ENCODE measurements around the gene GPHN. TPM values are rescaled to one million over a fixed set of nuclear protein-coding genes. Genes with fewer than 3 reads are reported as not detected.

GPHN gene
- polyA plus RNA-seq, 1 donor (not counting 4 experiments of a cell fraction or from before 2014, with no cell fraction given): 17.6 TPM

DNA sequence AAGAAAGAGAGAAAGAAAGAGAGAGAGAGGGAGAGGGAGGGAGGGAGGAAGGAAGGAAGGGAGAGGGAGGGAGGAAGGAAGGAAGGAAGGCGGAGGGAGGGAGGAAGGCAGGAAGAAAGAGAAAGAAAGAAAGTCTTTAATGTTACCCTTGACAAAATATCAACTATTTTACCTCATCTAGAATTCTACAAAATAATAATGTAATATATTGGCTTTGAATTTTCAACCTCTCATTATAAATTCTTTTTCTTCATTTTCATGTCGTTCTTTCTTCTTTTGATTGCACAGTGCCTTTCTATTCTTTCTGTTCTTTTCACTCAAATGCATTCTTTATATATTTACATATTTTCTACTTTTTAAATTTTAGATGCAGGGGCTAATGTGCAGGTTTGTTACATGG, 621.8 kb downstream of the GPHN start:
- Histone ChIP-seq H4K20me1 (ENCODE audit: control insufficient read depth, extremely low read depth, insufficient read depth, low read length) (no peaks in the 10 kb centered on the region), H3K36me3 (ENCODE audit: control insufficient read depth in 2 of 2, extremely low read depth in 1 of 2, insufficient read depth in 2 of 2, low read length in 2 of 2) (no peaks in the 10 kb centered on the region), H3K4me2 (ENCODE audit: control insufficient read depth, extremely low read depth, insufficient read depth, low read depth, low read length) (no peak overlapping the region), H3K27ac (ENCODE audit: control insufficient read depth, insufficient read depth, low read length) (no peak overlapping the region), H3K27me3 (ENCODE audit: control insufficient read depth, extremely low read depth, insufficient read depth, low read length) (no peaks in the 10 kb centered on the region), H3K4me1 (ENCODE audit: control insufficient read depth, extremely low read depth, insufficient read depth, low read length) (no peaks in the 10 kb centered on the region), H3K9me3 (ENCODE audit: control insufficient read depth, low read depth, low read length) (no peaks in the 10 kb centered on the region), H2AFZ (ENCODE audit: control insufficient read depth, low read length) (no peak overlapping the region), H3K9ac (ENCODE audit: control insufficient read depth, extremely low read depth, insufficient read depth, low read length) (no peak overlapping the region), H3K4me3 (ENCODE audit: control insufficient read depth in 2 of 3, extremely low read depth in 1 of 3, insufficient read depth in 2 of 3, low read depth in 1 of 3, low read length in 3 of 3) (no peak overlapping the region), H3K9me1 (ENCODE audit: control insufficient read depth, extremely low read depth, insufficient read depth, low read length) (no peaks in the 10 kb centered on the region), H3K79me2 (ENCODE audit: control insufficient read depth, insufficient read depth, low read length) (no peaks in the 10 kb centered on the region)
- DNase-seq (ENCODE audit: low read depth, low spot score): no peak
- dilution Hi-C loops (cut with MboI; ENCODE audit: extremely low pct_ligation_motif_present, low sequenced_read_pairs): no loop called here
- no peak for FAIRE-seq
- TF ChIP-seq EZH2 (IDR thresholded peaks at IDR 0.05; ENCODE audit: low read length): no peak
- TF ChIP-seq, protein P1, sequence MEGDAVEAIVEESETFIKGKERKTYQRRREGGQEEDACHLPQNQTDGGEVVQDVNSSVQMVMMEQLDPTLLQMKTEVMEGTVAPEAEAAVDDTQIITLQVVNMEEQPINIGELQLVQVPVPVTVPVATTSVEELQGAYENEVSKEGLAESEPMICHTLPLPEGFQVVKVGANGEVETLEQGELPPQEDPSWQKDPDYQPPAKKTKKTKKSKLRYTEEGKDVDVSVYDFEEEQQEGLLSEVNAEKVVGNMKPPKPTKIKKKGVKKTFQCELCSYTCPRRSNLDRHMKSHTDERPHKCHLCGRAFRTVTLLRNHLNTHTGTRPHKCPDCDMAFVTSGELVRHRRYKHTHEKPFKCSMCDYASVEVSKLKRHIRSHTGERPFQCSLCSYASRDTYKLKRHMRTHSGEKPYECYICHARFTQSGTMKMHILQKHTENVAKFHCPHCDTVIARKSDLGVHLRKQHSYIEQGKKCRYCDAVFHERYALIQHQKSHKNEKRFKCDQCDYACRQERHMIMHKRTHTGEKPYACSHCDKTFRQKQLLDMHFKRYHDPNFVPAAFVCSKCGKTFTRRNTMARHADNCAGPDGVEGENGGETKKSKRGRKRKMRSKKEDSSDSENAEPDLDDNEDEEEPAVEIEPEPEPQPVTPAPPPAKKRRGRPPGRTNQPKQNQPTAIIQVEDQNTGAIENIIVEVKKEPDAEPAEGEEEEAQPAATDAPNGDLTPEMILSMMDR (optimal IDR thresholded peaks at IDR 0.05 in 1 of 3, IDR thresholded peaks at IDR 0.05 in 1 of 3, conservative IDR thresholded peaks at IDR 0.05 in 1 of 3; ENCODE audit: extremely low read depth in 1 of 3, insufficient read depth in 2 of 3, low read length in 3 of 3): no peak

DNA sequence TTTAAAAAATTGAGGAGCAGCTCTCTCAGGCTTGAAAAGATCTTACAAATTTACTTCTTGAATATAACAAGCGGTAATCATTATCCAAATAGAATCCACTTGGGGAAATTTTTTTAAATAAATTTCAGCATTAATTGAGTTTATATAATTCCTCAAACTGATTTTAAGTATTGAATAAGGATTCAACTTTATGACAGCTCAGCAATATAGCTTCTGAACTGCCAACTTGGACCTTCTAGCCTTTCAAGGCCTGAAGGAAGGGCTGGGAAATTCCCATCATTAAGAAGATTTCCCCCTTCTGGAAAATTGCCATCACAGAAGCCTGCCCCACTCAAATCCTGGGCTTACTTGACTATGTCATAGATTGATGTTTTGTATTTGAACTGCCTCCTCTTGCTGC, 623.7 kb downstream of the GPHN start:
- no peaks in the 10 kb centered on the region for H3K36me3 ChIP-seq (ENCODE audit: control insufficient read depth in 2 of 2, extremely low read depth in 1 of 2, insufficient read depth in 2 of 2, low read length in 2 of 2)
- no peaks in the 10 kb centered on the region for H3K9me1 ChIP-seq (ENCODE audit: control insufficient read depth, extremely low read depth, insufficient read depth, low read length)
- H4K20me1 ChIP-seq (ENCODE audit: control insufficient read depth, extremely low read depth, insufficient read depth, low read length): no peaks in the 10 kb centered on the region
- no peak overlapping the region for H3K27ac ChIP-seq (ENCODE audit: control insufficient read depth, insufficient read depth, low read length)
- no peaks in the 10 kb centered on the region for H3K79me2 ChIP-seq (ENCODE audit: control insufficient read depth, insufficient read depth, low read length)
- H3K4me1 ChIP-seq (ENCODE audit: control insufficient read depth, extremely low read depth, insufficient read depth, low read length): no peaks in the 10 kb centered on the region
- H3K27me3 ChIP-seq (ENCODE audit: control insufficient read depth, extremely low read depth, insufficient read depth, low read length): no peaks in the 10 kb centered on the region
- TF ChIP-seq, protein P1 (optimal IDR thresholded peaks at IDR 0.05 in 1 of 3, IDR thresholded peaks at IDR 0.05 in 1 of 3, conservative IDR thresholded peaks at IDR 0.05 in 1 of 3; ENCODE audit: extremely low read depth in 1 of 3, insufficient read depth in 2 of 3, low read length in 3 of 3): no peak
- TF ChIP-seq EZH2 (IDR thresholded peaks at IDR 0.05; ENCODE audit: low read length): no peak
- no peak overlapping the region for H2AFZ ChIP-seq (ENCODE audit: control insufficient read depth, low read length)
- dilution Hi-C loops (cut with MboI; ENCODE audit: extremely low pct_ligation_motif_present, low sequenced_read_pairs): no loop called here
- no peak overlapping the region for H3K4me3 ChIP-seq (ENCODE audit: control insufficient read depth in 2 of 3, extremely low read depth in 1 of 3, insufficient read depth in 2 of 3, low read depth in 1 of 3, low read length in 3 of 3)
- DNase-seq (ENCODE audit: low read depth, low spot score): no peak
- no peak overlapping the region for H3K9ac ChIP-seq (ENCODE audit: control insufficient read depth, extremely low read depth, insufficient read depth, low read length)
- no peak for FAIRE-seq
- H3K4me2 ChIP-seq (ENCODE audit: control insufficient read depth, extremely low read depth, insufficient read depth, low read depth, low read length): no peak overlapping the region
- no peaks in the 10 kb centered on the region for H3K9me3 ChIP-seq (ENCODE audit: control insufficient read depth, low read depth, low read length)
